Liver (tissue), 9 donors: ENCODE data around the gene ST3GAL4. TPM values are rescaled to one million over a fixed set of nuclear protein-coding genes. Genes with fewer than 3 reads are reported as not detected.

Experiments
- DNase-seq: peaks from one replicate; pipeline ENCODE4 v3.0.0-alpha.2; 2017; ENCODE audit warnings: low spot score
- H3K27ac ChIP-seq, 2 donors: one replicate each; pipeline ENCODE4 v1.7.0; 2013; ENCODE audit warnings: inconsistent platforms in 2 of 2, low read length in 2 of 2, control low read depth in 1 of 2, low read depth in 1 of 2, mild to moderate bottlenecking in 1 of 2
- H3K27me3 ChIP-seq, 4 donors: one replicate each; pipeline versions ENCODE4 v1.6.1 to v1.7.0; 2013; ENCODE audit warnings: low read length in 3 of 4, inconsistent platforms in 1 of 4, mild to moderate bottlenecking in 1 of 4, moderate library complexity in 1 of 4; ENCODE audit not compliant: control insufficient read depth in 4 of 4, insufficient read depth in 4 of 4
- H3K36me3 ChIP-seq, 4 donors: one replicate each; pipeline versions ENCODE4 v1.6.1 to v1.7.0; 2013; ENCODE audit warnings: low read length in 3 of 4, mild to moderate bottlenecking in 3 of 4, low read depth in 1 of 4, moderate library complexity in 1 of 4; ENCODE audit not compliant: control insufficient read depth in 4 of 4, insufficient read depth in 3 of 4
- H3K4me1 ChIP-seq, 4 donors: one replicate each; pipeline versions ENCODE4 v1.6.1 to v1.7.0; 2013; ENCODE audit warnings: low read length in 3 of 4, mild to moderate bottlenecking in 3 of 4, moderate library complexity in 1 of 4; ENCODE audit not compliant: control insufficient read depth in 4 of 4, insufficient read depth in 4 of 4
- H3K4me3 ChIP-seq, 3 donors: one replicate each; pipeline versions ENCODE4 v1.6.1 to v1.7.0; 2013; ENCODE audit warnings: low read length in 3 of 3, control low read depth in 1 of 3, low read depth in 1 of 3, mild to moderate bottlenecking in 1 of 3
- H3K9ac ChIP-seq, 2 donors: one replicate each; pipeline ENCODE4 v1.7.0; 2013; ENCODE audit warnings: low read length in 2 of 2, mild to moderate bottlenecking in 2 of 2, moderate library complexity in 2 of 2, control low read depth in 1 of 2, low read depth in 1 of 2
- H3K9me3 ChIP-seq, 4 donors: one replicate each; pipeline versions ENCODE4 v1.6.1 to v1.7.0; 2013; ENCODE audit warnings: low read length in 3 of 4; ENCODE audit not compliant: control insufficient read depth in 4 of 4
- EGR1 ChIP-seq, 2 donors: IDR thresholded peaks; 2 replicates each; pipeline ENCODE4 v1.6.1; 2016 to 2018; ENCODE audit warnings: antibody characterized with exemption in 2 of 2, low read depth in 2 of 2
- FOXA1 ChIP-seq: IDR thresholded peaks from 2 replicates; pipeline ENCODE4 v1.6.1; 2016; ENCODE audit warnings: antibody characterized with exemption
- FOXA2 ChIP-seq: IDR thresholded peaks from 2 replicates; pipeline ENCODE4 v1.6.1; 2016; ENCODE audit warnings: antibody characterized with exemption
- GABPA ChIP-seq, 2 donors: IDR thresholded peaks in 1 of 2; conservative IDR thresholded peaks in 1 of 2; 2 replicates each; pipeline ENCODE4 v1.6.1; 2016; ENCODE audit warnings: antibody characterized with exemption in 2 of 2, mild to moderate bottlenecking in 1 of 2, moderate library complexity in 1 of 2
- HNF4A ChIP-seq, 2 donors: conservative IDR thresholded peaks; 2 replicates each; pipeline ENCODE4 v1.6.1; 2016; ENCODE audit warnings: antibody characterized with exemption in 2 of 2, mild to moderate bottlenecking in 2 of 2
- HNF4G ChIP-seq: IDR thresholded peaks from 2 replicates; pipeline ENCODE4 v1.6.1; 2016; ENCODE audit warnings: antibody characterized with exemption
- JUND ChIP-seq, 2 donors: IDR thresholded peaks; 2 replicates each; pipeline ENCODE4 v1.6.1; 2016; ENCODE audit warnings: antibody characterized with exemption in 2 of 2
- NR2F2 ChIP-seq: IDR thresholded peaks from 2 replicates; pipeline ENCODE4 v1.6.1; 2016; ENCODE audit warnings: antibody characterized with exemption
- RAD21 ChIP-seq, 2 donors: IDR thresholded peaks; 2 replicates each; pipeline ENCODE4 v1.6.1; 2016; ENCODE audit warnings: antibody characterized with exemption in 2 of 2, mild to moderate bottlenecking in 2 of 2
- RXRA ChIP-seq, 2 donors: IDR thresholded peaks; 2 replicates each; pipeline ENCODE4 v1.6.1; 2017 to 2018; ENCODE audit warnings: antibody characterized with exemption in 2 of 2, mild to moderate bottlenecking in 1 of 2
- SP1 ChIP-seq: IDR thresholded peaks from 2 replicates; pipeline ENCODE4 v1.6.1; 2018; ENCODE audit warnings: antibody characterized with exemption, mild to moderate bottlenecking
- YY1 ChIP-seq: IDR thresholded peaks from 2 replicates; pipeline ENCODE4 v1.6.1; 2016; ENCODE audit warnings: antibody characterized with exemption, mild to moderate bottlenecking
- WGBS: extraction: QIAGEN DNeasy Blood & Tissue Kit; methylation state at CpG from one replicate; pipeline ENCODE4 v1.1.7; 2013; 5-methylcytosine and 5-hydroxymethylcytosine counted together
- polyA plus RNA-seq, 2 donors: library from polyadenylated mRNA; stranded (reverse) in 1 of 2; unstranded in 1 of 2; fragments of 200-250 nt in 1 of 2; fragments of >200 nt in 1 of 2; fragmentation: Nextera tagmentation in 1 of 2; extraction: Ambion mirVana in 1 of 2; gene quantifications; one replicate each; pipeline versions ENCODE4 v1.2.1 to v1.2.3, GENCODE V29; 2013 to 2015
- total RNA-seq, 2 donors: library from RNA; depleted of rRNA; stranded (reverse); fragments of >200 nt; gene quantifications; one replicate each; pipeline ENCODE4 v1.2.3, GENCODE V29; 2014
- TF ChIP-seq, protein P1 (sequence below): IDR thresholded peaks from 2 replicates; pipeline ENCODE4 v1.6.1; 2016; ENCODE audit warnings: antibody characterized with exemption
- TF ChIP-seq, protein P2 (sequence below): IDR thresholded peaks from 2 replicates; pipeline ENCODE4 v1.6.1; 2016; ENCODE audit warnings: antibody characterized with exemption
- TF ChIP-seq, protein P3 (sequence below): fragments of 150-350 bp; IDR thresholded peaks from 2 replicates; pipeline ENCODE4 v1.5.1; 2017; ENCODE audit warnings: improper control_type of control experiment, low read depth, low read length; ENCODE audit not compliant: missing input control
- TF ChIP-seq, protein P4 (sequence below): IDR thresholded peaks from 2 replicates; pipeline ENCODE4 v1.6.1; 2016; ENCODE audit warnings: antibody characterized with exemption
- TF ChIP-seq, protein P5 (sequence below): IDR thresholded peaks from 2 replicates; pipeline ENCODE4 v1.6.1; 2016; ENCODE audit warnings: antibody characterized with exemption, mild to moderate bottlenecking
- donor health status: healthy.
- donor health status: healthy.
- donor health status: healthy.
- donor health status: healthy.
- donor health status: healthy.

ST3GAL4 gene
- total and polyA plus RNA-seq, 4 donors, result 4.5 to 18.4 (median 10.6) TPM

DNA sequence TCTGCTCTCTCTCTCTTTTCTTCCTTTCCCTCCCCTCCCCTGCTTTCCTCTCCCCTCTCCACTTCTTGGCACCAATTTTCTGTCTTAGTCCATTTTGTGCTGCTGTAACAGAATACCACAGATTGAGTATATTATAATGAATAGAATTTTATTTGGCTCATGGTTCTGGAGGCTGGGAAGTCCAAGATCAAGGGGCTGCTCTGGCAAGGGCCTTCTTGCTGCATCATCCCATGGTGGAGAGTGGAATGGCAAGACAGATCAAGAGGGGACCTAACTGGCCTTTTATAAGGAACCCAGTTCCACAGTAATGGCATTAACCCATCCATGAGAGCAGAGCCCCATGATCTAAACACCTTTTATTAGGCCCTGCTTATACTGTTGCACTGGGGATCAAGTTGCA lies 44.5 kb downstream of the ST3GAL4 start:
- Histone ChIP-seq H3K9me3 (no peaks in the 10 kb centered on the region), H3K4me3 (no peak overlapping the region), H3K36me3 (no peaks in the 10 kb centered on the region), H3K9ac (no peak overlapping the region), H3K27me3 (no peaks in the 10 kb centered on the region), H3K27ac (no peak overlapping the region), H3K4me1 (no peaks in the 10 kb centered on the region)
- no peak for TF ChIP-seq EGR1 (IDR thresholded peaks at IDR 0.05; ENCODE audit: low read depth in 2 of 2)
- TF ChIP-seq, protein P1, sequence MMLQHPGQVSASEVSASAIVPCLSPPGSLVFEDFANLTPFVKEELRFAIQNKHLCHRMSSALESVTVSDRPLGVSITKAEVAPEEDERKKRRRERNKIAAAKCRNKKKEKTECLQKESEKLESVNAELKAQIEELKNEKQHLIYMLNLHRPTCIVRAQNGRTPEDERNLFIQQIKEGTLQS, result no peak
- TF ChIP-seq NR2F2, result no peak
- TF ChIP-seq, protein P2, sequence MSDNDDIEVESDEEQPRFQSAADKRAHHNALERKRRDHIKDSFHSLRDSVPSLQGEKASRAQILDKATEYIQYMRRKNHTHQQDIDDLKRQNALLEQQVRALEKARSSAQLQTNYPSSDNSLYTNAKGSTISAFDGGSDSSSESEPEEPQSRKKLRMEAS, result no peak
- TF ChIP-seq FOXA2, result no peak
- no peak for TF ChIP-seq HNF4G
- TF ChIP-seq RAD21 (IDR thresholded peaks at IDR 0.05), result no peak
- TF ChIP-seq SP1, result no peak
- TF ChIP-seq, protein P3, sequence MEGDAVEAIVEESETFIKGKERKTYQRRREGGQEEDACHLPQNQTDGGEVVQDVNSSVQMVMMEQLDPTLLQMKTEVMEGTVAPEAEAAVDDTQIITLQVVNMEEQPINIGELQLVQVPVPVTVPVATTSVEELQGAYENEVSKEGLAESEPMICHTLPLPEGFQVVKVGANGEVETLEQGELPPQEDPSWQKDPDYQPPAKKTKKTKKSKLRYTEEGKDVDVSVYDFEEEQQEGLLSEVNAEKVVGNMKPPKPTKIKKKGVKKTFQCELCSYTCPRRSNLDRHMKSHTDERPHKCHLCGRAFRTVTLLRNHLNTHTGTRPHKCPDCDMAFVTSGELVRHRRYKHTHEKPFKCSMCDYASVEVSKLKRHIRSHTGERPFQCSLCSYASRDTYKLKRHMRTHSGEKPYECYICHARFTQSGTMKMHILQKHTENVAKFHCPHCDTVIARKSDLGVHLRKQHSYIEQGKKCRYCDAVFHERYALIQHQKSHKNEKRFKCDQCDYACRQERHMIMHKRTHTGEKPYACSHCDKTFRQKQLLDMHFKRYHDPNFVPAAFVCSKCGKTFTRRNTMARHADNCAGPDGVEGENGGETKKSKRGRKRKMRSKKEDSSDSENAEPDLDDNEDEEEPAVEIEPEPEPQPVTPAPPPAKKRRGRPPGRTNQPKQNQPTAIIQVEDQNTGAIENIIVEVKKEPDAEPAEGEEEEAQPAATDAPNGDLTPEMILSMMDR, result no peak
- TF ChIP-seq JUND (IDR thresholded peaks at IDR 0.05), result no peak
- TF ChIP-seq, protein P4, sequence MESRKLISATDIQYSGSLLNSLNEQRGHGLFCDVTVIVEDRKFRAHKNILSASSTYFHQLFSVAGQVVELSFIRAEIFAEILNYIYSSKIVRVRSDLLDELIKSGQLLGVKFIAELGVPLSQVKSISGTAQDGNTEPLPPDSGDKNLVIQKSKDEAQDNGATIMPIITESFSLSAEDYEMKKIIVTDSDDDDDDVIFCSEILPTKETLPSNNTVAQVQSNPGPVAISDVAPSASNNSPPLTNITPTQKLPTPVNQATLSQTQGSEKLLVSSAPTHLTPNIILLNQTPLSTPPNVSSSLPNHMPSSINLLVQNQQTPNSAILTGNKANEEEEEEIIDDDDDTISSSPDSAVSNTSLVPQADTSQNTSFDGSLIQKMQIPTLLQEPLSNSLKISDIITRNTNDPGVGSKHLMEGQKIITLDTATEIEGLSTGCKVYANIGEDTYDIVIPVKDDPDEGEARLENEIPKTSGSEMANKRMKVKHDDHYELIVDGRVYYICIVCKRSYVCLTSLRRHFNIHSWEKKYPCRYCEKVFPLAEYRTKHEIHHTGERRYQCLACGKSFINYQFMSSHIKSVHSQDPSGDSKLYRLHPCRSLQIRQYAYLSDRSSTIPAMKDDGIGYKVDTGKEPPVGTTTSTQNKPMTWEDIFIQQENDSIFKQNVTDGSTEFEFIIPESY, result no peak
- TF ChIP-seq GABPA (IDR thresholded peaks at IDR 0.05 in 1 of 2, conservative IDR thresholded peaks at IDR 0.05 in 1 of 2), result no peak
- TF ChIP-seq YY1, result no peak
- DNase-seq, result no peak

DNA sequence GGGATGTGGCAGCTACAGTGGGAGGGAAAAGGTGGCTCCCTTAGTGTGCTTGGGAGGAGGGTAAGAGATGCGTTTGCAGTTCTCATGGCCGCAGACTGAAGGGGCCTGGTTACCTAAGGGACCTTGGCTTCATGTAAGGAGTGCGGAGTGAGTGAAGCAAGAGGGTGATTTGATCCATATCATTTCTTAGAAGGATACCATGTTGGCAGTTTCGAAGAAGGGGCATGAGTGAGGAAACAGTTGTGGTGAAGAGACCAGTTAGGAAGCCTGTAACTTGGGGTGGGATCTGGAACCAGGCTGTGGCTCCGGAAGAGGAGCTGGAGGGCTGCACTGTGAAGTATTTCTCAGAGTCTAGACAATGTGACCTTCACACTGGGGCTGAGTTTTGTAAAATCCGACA lies 45.0 kb downstream of the ST3GAL4 start:
- 94% methylated on average over 6 of the region's 6 CpGs for WGBS

More for the DNA sequence above, 45.0 kb downstream of the ST3GAL4 start:
- H3K9me3 ChIP-seq, result no peaks in the 10 kb centered on the region
- no peaks in the 10 kb centered on the region for H3K27me3 ChIP-seq
- H3K4me3 ChIP-seq, result no peak overlapping the region
- TF ChIP-seq, protein P2, result no peak
- TF ChIP-seq SP1, result no peak
- TF ChIP-seq FOXA1, result no peak
- no peak for TF ChIP-seq RXRA (IDR thresholded peaks at IDR 0.05)
- no peak for TF ChIP-seq JUND (IDR thresholded peaks at IDR 0.05)
- no peak for TF ChIP-seq EGR1 (IDR thresholded peaks at IDR 0.05; ENCODE audit: low read depth in 2 of 2)
- no peak for TF ChIP-seq NR2F2
- no peak for TF ChIP-seq HNF4A (conservative IDR thresholded peaks at IDR 0.05)
- TF ChIP-seq, protein P3, result no peak
- no peak for TF ChIP-seq RAD21 (IDR thresholded peaks at IDR 0.05)
- TF ChIP-seq, protein P5, sequence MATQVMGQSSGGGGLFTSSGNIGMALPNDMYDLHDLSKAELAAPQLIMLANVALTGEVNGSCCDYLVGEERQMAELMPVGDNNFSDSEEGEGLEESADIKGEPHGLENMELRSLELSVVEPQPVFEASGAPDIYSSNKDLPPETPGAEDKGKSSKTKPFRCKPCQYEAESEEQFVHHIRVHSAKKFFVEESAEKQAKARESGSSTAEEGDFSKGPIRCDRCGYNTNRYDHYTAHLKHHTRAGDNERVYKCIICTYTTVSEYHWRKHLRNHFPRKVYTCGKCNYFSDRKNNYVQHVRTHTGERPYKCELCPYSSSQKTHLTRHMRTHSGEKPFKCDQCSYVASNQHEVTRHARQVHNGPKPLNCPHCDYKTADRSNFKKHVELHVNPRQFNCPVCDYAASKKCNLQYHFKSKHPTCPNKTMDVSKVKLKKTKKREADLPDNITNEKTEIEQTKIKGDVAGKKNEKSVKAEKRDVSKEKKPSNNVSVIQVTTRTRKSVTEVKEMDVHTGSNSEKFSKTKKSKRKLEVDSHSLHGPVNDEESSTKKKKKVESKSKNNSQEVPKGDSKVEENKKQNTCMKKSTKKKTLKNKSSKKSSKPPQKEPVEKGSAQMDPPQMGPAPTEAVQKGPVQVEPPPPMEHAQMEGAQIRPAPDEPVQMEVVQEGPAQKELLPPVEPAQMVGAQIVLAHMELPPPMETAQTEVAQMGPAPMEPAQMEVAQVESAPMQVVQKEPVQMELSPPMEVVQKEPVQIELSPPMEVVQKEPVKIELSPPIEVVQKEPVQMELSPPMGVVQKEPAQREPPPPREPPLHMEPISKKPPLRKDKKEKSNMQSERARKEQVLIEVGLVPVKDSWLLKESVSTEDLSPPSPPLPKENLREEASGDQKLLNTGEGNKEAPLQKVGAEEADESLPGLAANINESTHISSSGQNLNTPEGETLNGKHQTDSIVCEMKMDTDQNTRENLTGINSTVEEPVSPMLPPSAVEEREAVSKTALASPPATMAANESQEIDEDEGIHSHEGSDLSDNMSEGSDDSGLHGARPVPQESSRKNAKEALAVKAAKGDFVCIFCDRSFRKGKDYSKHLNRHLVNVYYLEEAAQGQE, result no peak
- TF ChIP-seq, protein P4, result no peak
- TF ChIP-seq FOXA2, result no peak
- H3K27ac ChIP-seq, result no peak overlapping the region
- no peak overlapping the region for H3K9ac ChIP-seq
- H3K36me3 ChIP-seq, result no peaks in the 10 kb centered on the region
- no peaks in the 10 kb centered on the region for H3K4me1 ChIP-seq
- DNase-seq, result no peak
